Ishikawa (cell line): ENCODE results near the gene ANKRD12.

Experiments used
- CEBPB ChIP-seq: IDR thresholded peaks from 2 replicates; pipeline ENCODE4 v1.6.1; 2012
- CREB1 ChIP-seq: IDR thresholded peaks from 2 replicates; pipeline ENCODE4 v1.6.1; 2012; ENCODE audit warnings: low read depth
- EGR1 ChIP-seq: IDR thresholded peaks from 2 replicates; pipeline ENCODE4 v1.6.1; 2012
- EP300 ChIP-seq: IDR thresholded peaks from 2 replicates; pipeline ENCODE4 v1.6.1; 2012; ENCODE audit warnings: borderline replicate concordance
- FOXM1 ChIP-seq: IDR thresholded peaks from 2 replicates; pipeline ENCODE4 v1.6.1; 2012; ENCODE audit warnings: low read depth, borderline replicate concordance
- MAX ChIP-seq: IDR thresholded peaks from 2 replicates; pipeline ENCODE4 v1.6.1; 2012
- NFIC ChIP-seq: IDR thresholded peaks from 2 replicates; pipeline ENCODE4 v1.6.1; 2012
- RAD21 ChIP-seq: IDR thresholded peaks from 2 replicates; pipeline ENCODE4 v1.6.1; 2012; ENCODE audit warnings: low read depth
- REST ChIP-seq: IDR thresholded peaks from 2 replicates; pipeline ENCODE4 v1.6.1; 2012; ENCODE audit warnings: low read depth, mild to moderate bottlenecking
- TAF1 ChIP-seq: IDR thresholded peaks from 2 replicates; pipeline ENCODE4 v1.6.1; 2012; ENCODE audit warnings: low read depth, mild to moderate bottlenecking
- TCF12 ChIP-seq: IDR thresholded peaks from 2 replicates; pipeline ENCODE4 v1.6.1; 2012; ENCODE audit warnings: low read depth
- TEAD4 ChIP-seq: IDR thresholded peaks from 2 replicates; pipeline ENCODE4 v1.6.1; 2012
- USF1 ChIP-seq: IDR thresholded peaks from 2 replicates; pipeline ENCODE4 v1.6.1; 2012
- YY1 ChIP-seq: IDR thresholded peaks from 2 replicates; pipeline ENCODE4 v1.6.1; 2012; ENCODE audit warnings: low read depth
- ZBTB7A ChIP-seq: IDR thresholded peaks from 2 replicates; pipeline ENCODE4 v1.6.1; 2012; ENCODE audit warnings: low read depth

ANKRD12 gene

GRCh38 chr18:9216459-9216858, 79.9 kb downstream of the ANKRD12 start:
- TF ChIP-seq YY1 (no peak), RAD21 (no peak), REST (no peak), CREB1 (no peak), NFIC (no peak), TCF12 (no peak), MAX (no peak), CEBPB (no peak)

GRCh38 chr18:9217743-9218451, 81.3 kb downstream of the ANKRD12 start:
- TF ChIP-seq RAD21, result no peak
- no peak for TF ChIP-seq EGR1
- TF ChIP-seq FOXM1, result no peak
- no peak for TF ChIP-seq TCF12
- TF ChIP-seq TEAD4, result no peak
- no peak for TF ChIP-seq USF1
- TF ChIP-seq YY1, result no peak
- no peak for TF ChIP-seq NFIC
- no peak for TF ChIP-seq CEBPB
- TF ChIP-seq REST, result no peak
- TF ChIP-seq MAX, result no peak

- TF ChIP-seq TEAD4 (no peak), ZBTB7A (no peak)
Observed at GRCh38 chr18:9221040-9221439, 84.5 kb downstream of the ANKRD12 start.

GRCh38 chr18:9221661-9222060, 85.1 kb downstream of the ANKRD12 start:
- TF ChIP-seq TEAD4 (no peak), USF1 (no peak), REST (no peak), ZBTB7A (no peak), TAF1 (no peak), CEBPB (no peak), RAD21 (no peak), CREB1 (no peak), FOXM1 (no peak), EGR1 (no peak), NFIC (no peak), YY1 (no peak), MAX (no peak), EP300 (no peak), TCF12 (no peak)

- TF ChIP-seq EGR1 (no peak), YY1 (no peak), MAX (no peak), USF1 (no peak), TEAD4 (no peak), TCF12 (no peak), CEBPB (no peak), RAD21 (no peak), REST (no peak), TAF1 (no peak), EP300 (no peak), FOXM1 (no peak), NFIC (no peak), CREB1 (no peak), ZBTB7A (no peak)
Observed at GRCh38 chr18:9223356-9223755, 86.8 kb downstream of the ANKRD12 start.
